Endothelial cell of umbilical vein (primary cell): Measurements from ENCODE around the gene ACAD11. TPM values are rescaled to one million over a fixed set of nuclear protein-coding genes. Genes with fewer than 3 reads are reported as not detected.

Experiments
- BruUV-seq: library from RNA; stranded (reverse); fragments of 400-500 nt; replicated peaks from 2 replicates; lab custom pipeline; 2021; lab: Mats Ljungman, UMichigan
- CTCF ChIA-PET: fragments of 300-600, 350-600 bp; sonication (Branson Sonifier 250); formaldehyde crosslinking; loops from one replicate; lab custom pipeline; 2021; ENCODE audit warnings: antibody characterized with exemption, inconsistent platforms; lab: Charles Lee
- POLR2A ChIA-PET: fragments of 300-600, 350-600 bp; sonication (Branson Sonifier 250); formaldehyde crosslinking; loops from one replicate; lab custom pipeline; 2021; ENCODE audit warnings: antibody characterized with exemption, inconsistent platforms; lab: Charles Lee
- DNase-seq: peaks from one replicate; pipeline ENCODE4 v3.0.0-alpha.2; 2011; ENCODE audit warnings: low read depth, low spot score
- FAIRE-seq: peaks from 2 replicates; lab custom pipeline; 2011; peaks lifted over from hg19 to GRCh38; lab: Jason Lieb, UNC
- H2AFZ ChIP-seq: 2 replicates; pipeline ENCODE4 v1.6.0; 2012; ENCODE audit warnings: low read depth, low read length, control low read depth, inconsistent platforms
- H3K27ac ChIP-seq: 2 replicates; pipeline ENCODE4 v1.5.1; 2011; ENCODE audit warnings: low read depth, mild to moderate bottlenecking, control low read depth, low read length, moderate library complexity; ENCODE audit not compliant: insufficient read depth
- H3K27me3 ChIP-seq, 2 experiments: 2 replicates each; pipeline versions ENCODE4 v1.6.0 to v1.6.1; 2011; ENCODE audit warnings: low read length in 2 of 2, mixed read lengths in 1 of 2; ENCODE audit not compliant: control insufficient read depth in 2 of 2, insufficient read depth in 2 of 2
- H3K36me3 ChIP-seq, 2 experiments: 2 replicates in 1 of 2; 3 replicates in 1 of 2; pipeline ENCODE4 v1.5.1; 2011; ENCODE audit warnings: low read length in 2 of 2, mild to moderate bottlenecking in 1 of 2, moderate library complexity in 1 of 2; ENCODE audit not compliant: control insufficient read depth in 2 of 2, insufficient read depth in 2 of 2; ENCODE audit errors: extremely low read depth in 1 of 2
- H3K4me1 ChIP-seq: 3 replicates; pipeline ENCODE4 v1.5.1; 2011; ENCODE audit warnings: mild to moderate bottlenecking, low read length; ENCODE audit not compliant: control insufficient read depth, insufficient read depth; ENCODE audit errors: extremely low read depth
- H3K4me2 ChIP-seq: 2 replicates; pipeline ENCODE4 v1.6.1; 2011; ENCODE audit warnings: low read length, control low read depth, mixed read lengths; ENCODE audit not compliant: insufficient read depth
- H3K4me3 ChIP-seq, 3 experiments: fragments of 200-600 bp in 1 of 3; sonication (generic), shearing (Covaris generic) in 1 of 3; replicated peaks in 1 of 3; 2 replicates each; pipeline ENCODE4 v1.5.1; 2011 to 2016; ENCODE audit warnings: control low read depth in 3 of 3, low read length in 3 of 3, mild to moderate bottlenecking in 2 of 3, inconsistent platforms in 1 of 3, low read depth in 1 of 3, moderate library complexity in 1 of 3; ENCODE audit not compliant: insufficient read depth in 1 of 3
- H3K79me2 ChIP-seq: 2 replicates; pipeline ENCODE4 v1.6.0; 2012; ENCODE audit warnings: low read length, inconsistent platforms; ENCODE audit not compliant: control insufficient read depth, insufficient read depth
- H3K9ac ChIP-seq: replicated peaks from 2 replicates; pipeline ENCODE3; 2011; ENCODE audit warnings: low read length, control low read depth; ENCODE audit not compliant: insufficient read depth; ENCODE audit errors: extremely low read depth
- H3K9me1 ChIP-seq: replicated peaks from 3 replicates; pipeline ENCODE4 v1.6.0; 2011; ENCODE audit warnings: mild to moderate bottlenecking, low read length; ENCODE audit not compliant: control insufficient read depth, insufficient read depth; ENCODE audit errors: extremely low read depth
- H3K9me3 ChIP-seq: replicated peaks from 2 replicates; pipeline ENCODE4 v1.5.1; 2012; ENCODE audit warnings: low read length, inconsistent platforms; ENCODE audit not compliant: control insufficient read depth, insufficient read depth
- H4K20me1 ChIP-seq: replicated peaks from 2 replicates; pipeline ENCODE3; 2011; ENCODE audit warnings: mild to moderate bottlenecking, low read length; ENCODE audit not compliant: control insufficient read depth, insufficient read depth; ENCODE audit errors: extremely low read depth
- CTCF ChIP-seq, 2 donors: IDR thresholded peaks; 1 replicate in 1 of 2; 2 replicates in 1 of 2; pipeline ENCODE4 v1.5.1; 2011; ENCODE audit warnings: low read length in 2 of 2, mild to moderate bottlenecking in 2 of 2, moderate library complexity in 2 of 2, control low read depth in 1 of 2, inconsistent platforms in 1 of 2, low read depth in 1 of 2; ENCODE audit not compliant: insufficient read depth in 1 of 2; ENCODE audit errors: extremely low read depth in 1 of 2
- EZH2 ChIP-seq: IDR thresholded peaks from 2 replicates; pipeline ENCODE4 v1.6.1; 2012; ENCODE audit warnings: borderline replicate concordance, low read depth, mild to moderate bottlenecking, moderate library complexity, low read length, inconsistent platforms; ENCODE audit not compliant: severe bottlenecking
- FOS ChIP-seq: IDR thresholded peaks from 2 replicates; pipeline ENCODE4 v1.6.1; 2011; ENCODE audit warnings: mild to moderate bottlenecking, low read length, moderate library complexity, borderline replicate concordance; ENCODE audit not compliant: insufficient read depth
- GATA2 ChIP-seq: IDR thresholded peaks from 2 replicates; pipeline ENCODE4 v1.7.0; 2011; ENCODE audit warnings: low read depth, mild to moderate bottlenecking, moderate library complexity, mixed read lengths, low read length; ENCODE audit not compliant: insufficient read length, insufficient read depth
- JUN ChIP-seq: IDR thresholded peaks from 2 replicates; pipeline ENCODE4 v1.6.1; 2011; ENCODE audit warnings: borderline replicate concordance, low read depth; ENCODE audit not compliant: insufficient read length, insufficient read depth
- MYC ChIP-seq: IDR thresholded peaks from one replicate; pipeline ENCODE4 v1.6.1; 2011; ENCODE audit warnings: mild to moderate bottlenecking, low read depth, low read length
- POLR2A ChIP-seq: IDR thresholded peaks from 2 replicates; pipeline ENCODE4 v1.6.1; 2012; ENCODE audit warnings: low read depth, mild to moderate bottlenecking, control low read depth, low read length
- POLR2AphosphoS5 ChIP-seq: IDR thresholded peaks from 2 replicates; pipeline ENCODE4 v1.6.1; 2012; ENCODE audit warnings: low read depth, mild to moderate bottlenecking, control low read depth, low read length, moderate library complexity; ENCODE audit not compliant: insufficient read depth
- dilution Hi-C: fragments of 300-500 bp; cut with MboI; formaldehyde crosslinking; loops from one replicate; pipeline ENCODE4 v1.15.0; 2019; ENCODE audit warnings: low sequenced_read_pairs; ENCODE audit not compliant: extremely low pct_ligation_motif_present
- intact Hi-C: fragments of 100-400 bp; cut with micrococcal nuclease; formaldehyde crosslinking; loops from one replicate; pipeline ENCODE4 v1.10.0; 2022
- polyA plus RNA-seq, 4 experiments: library from polyadenylated mRNA; depleted of rRNA in 3 of 4; stranded (reverse) in 3 of 4; unstranded in 1 of 4; fragments of >200 nt; gene quantifications; 2 replicates each; pipeline versions ENCODE4 v1.2.1 to v1.2.3, GENCODE V29; 2011 to 2012; ENCODE audit warnings: missing spikeins in 1 of 4
- total RNA-seq: library from RNA; stranded (reverse); gene quantifications from 2 replicates; pipeline ENCODE4 v1.2.3, GENCODE V29; 2021
- TF ChIP-seq, protein P1 (sequence below): IDR thresholded peaks from 2 replicates; pipeline ENCODE4 v1.6.1; 2011; ENCODE audit not compliant: insufficient read depth, insufficient read length

ACAD11 gene
- total and polyA plus RNA-seq, 2 donors (not counting 3 experiments of a cell fraction or from before 2014, with no cell fraction given) = 9.6 to 17.9 TPM

GRCh38 chr3:132542577-132542976, 117.0 kb downstream of the ACAD11 start:
- POLR2A ChIA-PET = no interaction called here
- TF ChIP-seq JUN (no peak), POLR2AphosphoS5 (no peak), CTCF (IDR thresholded peaks at IDR 0.05; ENCODE audit: extremely low read depth in 1 of 2, insufficient read depth in 1 of 2, low read depth in 1 of 2, low read length in 2 of 2) (no peak), GATA2 (no peak), MYC (no peak), EZH2 (no peak), POLR2A (no peak), FOS (no peak)
- TF ChIP-seq, protein P1, sequence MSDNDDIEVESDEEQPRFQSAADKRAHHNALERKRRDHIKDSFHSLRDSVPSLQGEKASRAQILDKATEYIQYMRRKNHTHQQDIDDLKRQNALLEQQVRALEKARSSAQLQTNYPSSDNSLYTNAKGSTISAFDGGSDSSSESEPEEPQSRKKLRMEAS = no peak
- Histone ChIP-seq H3K4me1 (peaks cover 18% of the 10 kb centered on the region), H3K79me2 (no peaks in the 10 kb centered on the region), H4K20me1 (no peaks in the 10 kb centered on the region), H3K4me3 (no peak overlapping the region), H3K9me1 (no peaks in the 10 kb centered on the region), H3K9me3 (no peaks in the 10 kb centered on the region), H3K27me3 (no peaks in the 10 kb centered on the region), H3K9ac (no peak overlapping the region), H3K27ac (peak overlapping the region; percentile 32), H2AFZ (no peak overlapping the region), H3K36me3 (peaks cover 3 to 8% of the 10 kb centered on the region in 2 experiments), H3K4me2 (peak overlapping the region; percentile 26)
- FAIRE-seq (no peak), DNase-seq (no peak)
- CTCF ChIA-PET = interaction anchor here (1.0 to 2.5 kb wide), 10 partner anchors 9 to 141 kb away, joined by 3 to 28 read pairs (median 4); partner anchors contain the start of genes ACAD11 and UBA5
- BruUV-seq = no TSS peak
- intact Hi-C loops = loop anchor here (2.0 kb wide), 1 partner anchor 52 kb away; no protein-coding TSS in a partner anchor
- dilution Hi-C loops = loop anchor here (25.0 kb wide), 1 partner anchor 95 kb away; no protein-coding TSS in a partner anchor
